Activated naive CD8-positive, alpha-beta T cell (primary cell): Measurements from ENCODE around the gene MSRB3.

Source experiments
- H3K27ac Mint-ChIP-seq: one replicate; pipeline ENCODE4 v1.8.0; 2021; ENCODE audit warnings: mixed read lengths
- H3K27me3 Mint-ChIP-seq: one replicate; pipeline ENCODE4 v1.8.0; 2021; ENCODE audit warnings: mixed read lengths
- H3K36me3 Mint-ChIP-seq: one replicate; pipeline ENCODE4 v1.8.0; 2021; ENCODE audit warnings: mixed read lengths
- H3K4me1 Mint-ChIP-seq: one replicate; pipeline ENCODE4 v1.8.0; 2021; ENCODE audit warnings: low read depth, mixed read lengths
- H3K4me3 Mint-ChIP-seq: one replicate; pipeline ENCODE4 v1.8.0; 2021; ENCODE audit warnings: mild to moderate bottlenecking, mixed read lengths
- H3K9me3 Mint-ChIP-seq: one replicate; pipeline ENCODE4 v1.8.0; 2021; ENCODE audit warnings: low read depth, mixed read lengths

The MSRB3 gene

DNA sequence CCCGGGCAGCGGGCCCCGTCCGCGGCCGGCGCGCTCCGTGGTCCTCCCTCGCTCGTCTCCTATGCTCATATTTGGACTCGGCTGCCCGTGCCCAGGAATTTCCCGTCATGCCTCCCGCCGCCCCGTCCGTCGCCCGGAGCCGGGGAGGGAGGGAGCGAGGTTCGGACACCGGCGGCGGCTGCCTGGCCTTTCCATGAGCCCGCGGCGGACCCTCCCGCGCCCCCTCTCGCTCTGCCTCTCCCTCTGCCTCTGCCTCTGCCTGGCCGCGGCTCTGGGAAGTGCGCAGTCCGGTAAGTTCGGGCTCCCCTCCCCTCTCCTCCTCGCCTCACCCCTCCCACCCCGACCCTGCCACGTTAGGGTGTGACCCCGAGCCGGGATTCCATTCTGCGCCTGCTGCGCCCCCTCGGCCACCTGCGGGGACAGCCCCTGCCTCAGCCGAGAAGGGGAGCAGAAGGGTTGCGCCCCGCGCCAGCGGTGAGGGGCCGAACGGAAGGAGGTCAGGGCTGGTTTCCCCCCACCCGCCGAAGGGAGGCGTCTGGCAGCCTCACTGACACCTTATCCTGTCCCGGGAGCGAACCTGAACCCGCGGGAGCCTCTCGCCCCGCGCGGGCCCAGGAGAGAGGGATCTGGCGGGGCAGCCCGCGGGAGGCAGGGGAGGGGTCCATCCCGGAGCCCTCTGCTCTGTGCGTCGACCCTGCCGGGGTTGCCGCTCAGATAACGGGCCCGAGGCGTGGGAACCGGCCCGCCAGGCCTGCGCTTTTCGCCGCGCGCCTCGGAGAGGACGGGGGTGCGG is at the start of gene MSRB3:
Gene MSRB3, plus strand, starts transcription at position 108 of the 793 bp plus-strand sequence. CDS start 29,897 bp downstream, outside the sequence.
- Mint-ChIP-seq H3K27me3 (peaks cover 43% of the 10 kb centered on the region), H3K4me1 (peaks cover 4% of the 10 kb centered on the region), H3K4me3 (peak within 1 kb of the TSS; percentile 79), H3K9me3 (no peaks in the 10 kb centered on the region), H3K36me3 (no peaks in the 10 kb centered on the region), H3K27ac (no peak within 1 kb of the TSS)

DNA sequence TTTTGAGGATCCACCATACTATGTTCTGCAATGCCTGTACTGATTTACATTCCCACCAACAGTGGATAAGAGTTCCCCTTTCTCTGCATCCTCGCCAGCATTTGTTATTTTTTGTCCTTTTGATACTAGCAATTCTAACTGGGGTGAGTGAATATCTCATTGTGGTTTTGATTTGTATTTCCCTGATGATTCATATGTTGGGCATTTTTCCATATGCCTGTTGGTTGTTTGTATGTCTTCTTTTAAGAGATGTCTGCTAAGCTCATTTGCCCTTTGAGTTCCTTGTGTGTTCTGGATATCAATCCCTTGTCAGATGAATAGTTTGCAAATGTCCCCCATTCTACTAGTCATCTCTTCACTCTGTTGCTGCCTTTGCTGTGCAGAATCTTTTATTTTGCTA is 49.0 kb upstream of the MSRB3 start:
- Mint-ChIP-seq H3K36me3 (peaks cover 38% of the 10 kb centered on the region), H3K4me1 (peaks cover 29% of the 10 kb centered on the region), H3K9me3 (peaks cover 5% of the 10 kb centered on the region), H3K27me3 (no peaks in the 10 kb centered on the region), H3K27ac (no peak overlapping the region), H3K4me3 (no peak overlapping the region)

DNA sequence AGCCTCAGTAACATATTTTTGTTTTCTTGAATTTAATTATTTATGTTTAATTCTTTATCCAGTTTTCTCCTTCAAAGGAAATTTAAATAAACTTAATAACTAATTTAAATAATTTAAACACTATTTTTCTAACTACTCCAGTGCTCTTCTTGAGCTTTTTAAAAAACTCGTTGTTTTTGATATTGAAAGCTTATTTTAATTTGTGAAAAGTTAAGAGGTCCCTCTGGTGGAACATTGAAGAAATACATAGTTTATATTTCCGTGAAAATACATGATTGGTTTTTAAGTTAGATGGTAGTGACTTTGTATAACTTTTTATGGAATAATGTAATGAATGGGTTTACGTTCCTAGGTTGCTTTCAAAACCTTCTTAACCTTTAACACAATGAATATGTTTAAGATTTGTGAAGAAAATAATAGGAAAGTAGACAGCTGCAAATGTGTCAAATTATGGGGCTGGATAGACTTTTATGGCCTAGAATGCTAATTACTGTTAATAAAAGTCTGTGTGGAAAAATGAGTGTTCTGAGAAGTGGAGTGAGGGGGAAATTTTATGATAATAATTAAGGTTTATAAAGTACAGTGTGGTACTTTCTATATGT is 45.9 kb upstream of the MSRB3 start:
- H3K27me3 Mint-ChIP-seq: no peaks in the 10 kb centered on the region
- H3K27ac Mint-ChIP-seq: no peak overlapping the region
- H3K36me3 Mint-ChIP-seq: peaks cover 20% of the 10 kb centered on the region
- H3K4me3 Mint-ChIP-seq: no peak overlapping the region
- peaks cover 10% of the 10 kb centered on the region for H3K4me1 Mint-ChIP-seq
- peaks cover 5% of the 10 kb centered on the region for H3K9me3 Mint-ChIP-seq

DNA sequence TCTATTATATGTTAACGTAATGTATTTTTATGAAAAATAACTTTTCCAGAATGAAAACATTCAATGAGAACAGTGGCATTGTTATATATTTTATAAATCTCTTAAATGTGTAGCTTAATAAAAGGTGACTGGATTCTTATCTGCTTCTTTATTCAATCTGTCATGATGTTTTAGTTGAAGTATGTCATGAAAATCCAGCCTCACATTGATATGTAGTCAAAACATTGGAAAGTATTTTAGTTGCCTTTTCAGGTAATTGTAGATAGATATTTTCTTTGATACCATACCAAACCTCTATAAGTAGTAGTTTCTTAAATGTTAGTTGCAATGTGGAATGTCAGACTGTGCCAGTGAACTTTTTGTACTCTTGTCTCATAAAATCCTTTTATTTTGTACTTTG is 41.3 kb upstream of the MSRB3 start:
- no peak overlapping the region for H3K4me3 Mint-ChIP-seq
- H3K27me3 Mint-ChIP-seq: no peaks in the 10 kb centered on the region
- H3K9me3 Mint-ChIP-seq: no peaks in the 10 kb centered on the region
- peaks cover 5% of the 10 kb centered on the region for H3K4me1 Mint-ChIP-seq
- no peaks in the 10 kb centered on the region for H3K36me3 Mint-ChIP-seq
- H3K27ac Mint-ChIP-seq: no peak overlapping the region

DNA sequence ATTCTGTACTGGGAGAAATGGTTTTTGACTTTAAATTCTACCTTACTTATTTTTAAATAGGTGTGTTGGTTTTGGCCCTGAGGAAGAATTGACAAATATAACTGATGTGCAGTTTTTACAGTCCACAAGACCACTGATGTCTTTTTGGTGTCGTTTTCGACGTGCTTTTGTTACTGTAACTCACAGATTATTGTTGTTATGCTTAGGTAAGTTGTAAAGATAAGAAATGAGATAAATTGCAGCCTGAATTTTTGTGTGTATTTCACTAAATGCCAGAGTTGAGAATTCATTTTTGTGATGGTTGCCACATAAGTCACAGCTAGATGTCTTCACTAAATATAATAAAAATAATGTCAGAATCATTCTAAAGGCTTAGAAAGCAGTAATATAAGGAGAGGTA is 39.9 kb upstream of the MSRB3 start:
- H3K36me3 Mint-ChIP-seq: peaks cover 3% of the 10 kb centered on the region
- no peak overlapping the region for H3K27ac Mint-ChIP-seq
- H3K4me3 Mint-ChIP-seq: no peak overlapping the region
- H3K4me1 Mint-ChIP-seq: no peaks in the 10 kb centered on the region
- H3K27me3 Mint-ChIP-seq: no peaks in the 10 kb centered on the region
- no peaks in the 10 kb centered on the region for H3K9me3 Mint-ChIP-seq

DNA sequence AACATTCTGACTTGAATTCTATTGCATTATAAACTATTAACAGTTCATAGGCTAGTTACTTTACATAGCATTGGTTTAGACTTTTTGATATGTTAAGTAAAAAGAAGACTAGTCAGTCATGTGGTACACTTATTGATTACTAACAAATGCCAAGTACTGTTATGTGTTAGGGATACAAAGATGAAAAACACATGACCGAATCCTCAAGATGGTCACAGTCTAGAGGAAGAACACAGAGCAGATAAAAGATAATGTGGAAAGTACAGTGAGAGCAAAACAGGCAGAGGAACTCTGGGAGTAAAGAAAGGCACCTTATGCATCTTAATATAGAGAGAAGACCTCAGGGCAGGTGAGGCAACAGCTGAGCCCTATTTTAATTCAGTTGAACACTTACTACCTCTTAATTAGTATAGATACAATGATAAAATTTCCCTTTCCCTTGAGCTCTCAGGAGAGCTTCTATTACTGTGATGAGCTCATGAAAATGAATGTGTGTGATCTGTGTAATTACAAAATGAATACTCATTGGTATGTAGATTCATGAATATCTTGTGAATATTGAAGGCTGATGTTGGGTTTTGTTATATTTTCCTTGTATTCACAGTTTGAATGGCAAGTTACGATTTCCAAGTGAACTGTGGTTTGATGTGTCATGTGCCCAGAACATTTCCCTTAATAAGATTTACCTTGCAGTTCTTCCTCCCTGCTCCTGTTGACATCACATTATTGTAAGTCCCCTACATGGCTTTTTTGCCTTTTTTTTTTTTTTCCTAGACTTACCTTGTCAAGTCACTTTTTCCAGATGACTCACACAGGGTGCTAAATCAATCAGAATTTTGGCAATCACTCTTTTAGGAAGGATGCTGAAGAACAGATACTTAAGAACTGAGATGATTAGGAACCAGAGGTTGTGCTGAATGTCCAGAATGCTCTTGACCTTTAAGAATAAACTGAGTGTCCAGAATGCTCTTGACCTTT is 29.5 kb upstream of the MSRB3 start:
- H3K9me3 Mint-ChIP-seq: no peaks in the 10 kb centered on the region
- H3K4me3 Mint-ChIP-seq: peak overlapping the region; percentile 20
- H3K36me3 Mint-ChIP-seq: peaks cover 18% of the 10 kb centered on the region
- peaks cover 17% of the 10 kb centered on the region for H3K4me1 Mint-ChIP-seq
- H3K27ac Mint-ChIP-seq: peak overlapping the region; percentile 80
- H3K27me3 Mint-ChIP-seq: no peaks in the 10 kb centered on the region

DNA sequence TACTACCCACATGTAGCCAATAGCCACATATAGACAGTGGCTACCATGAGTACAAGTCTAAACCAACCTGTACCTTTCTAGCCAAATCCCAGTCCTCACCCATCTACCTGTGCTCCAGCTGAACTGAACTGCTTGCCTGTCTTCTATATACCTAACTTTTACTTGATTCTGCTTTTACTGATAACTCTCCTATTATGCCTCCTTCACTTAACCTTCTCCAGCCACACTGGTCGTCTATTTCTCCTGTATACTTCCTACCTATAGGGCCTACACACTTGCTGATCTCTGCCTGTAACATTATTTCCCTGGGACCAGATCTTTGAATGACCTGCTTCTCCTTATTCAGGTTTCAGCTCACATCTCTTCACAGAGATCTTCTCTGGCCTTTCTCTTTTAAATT is 26.0 kb upstream of the MSRB3 start:
- H3K9me3 Mint-ChIP-seq: no peaks in the 10 kb centered on the region
- H3K27ac Mint-ChIP-seq: no peak overlapping the region
- H3K36me3 Mint-ChIP-seq: peaks cover 12% of the 10 kb centered on the region
- peaks cover 17% of the 10 kb centered on the region for H3K4me1 Mint-ChIP-seq
- no peaks in the 10 kb centered on the region for H3K27me3 Mint-ChIP-seq
- H3K4me3 Mint-ChIP-seq: no peak overlapping the region

DNA sequence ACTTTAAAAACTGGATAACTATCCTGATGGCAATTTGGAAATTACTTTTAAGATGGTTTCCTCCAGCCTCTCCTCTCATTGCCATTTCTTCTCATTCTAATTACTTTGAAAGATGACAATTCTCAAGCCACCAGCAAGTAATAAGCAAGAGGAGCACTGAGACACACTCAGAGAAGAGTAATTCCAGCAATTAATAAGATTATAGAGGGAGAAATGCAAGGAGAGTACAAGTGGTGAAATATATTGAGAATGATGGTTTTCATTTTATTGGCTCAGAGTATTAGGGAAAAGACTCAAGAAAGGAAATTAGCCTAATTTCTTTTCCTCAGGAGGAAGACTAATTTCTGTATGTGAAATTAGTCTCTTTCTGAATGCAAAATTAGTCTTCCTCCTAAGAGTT is 20.5 kb upstream of the MSRB3 start:
- Mint-ChIP-seq H3K36me3 (no peaks in the 10 kb centered on the region), H3K4me1 (no peaks in the 10 kb centered on the region), H3K27me3 (peaks cover 8% of the 10 kb centered on the region), H3K9me3 (no peaks in the 10 kb centered on the region), H3K27ac (no peak overlapping the region), H3K4me3 (no peak overlapping the region)

DNA sequence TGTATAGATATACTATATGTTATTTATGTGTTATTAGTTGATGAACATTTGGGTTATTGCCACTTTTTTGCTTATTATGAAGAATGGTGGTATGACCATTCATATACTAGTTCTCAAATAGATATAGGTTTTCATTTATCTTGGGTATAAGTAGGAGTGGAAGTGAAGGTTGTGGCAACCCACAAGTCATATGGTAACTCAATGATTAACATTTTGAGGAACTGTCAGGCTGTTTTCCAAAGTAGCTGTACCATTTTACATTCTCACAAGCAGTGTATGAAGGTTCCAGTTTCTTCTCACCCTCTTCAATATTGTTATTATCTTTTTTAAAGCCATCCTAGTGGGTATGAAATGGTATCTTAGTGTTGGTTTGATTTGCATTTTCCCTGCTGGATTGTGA is 19.0 kb upstream of the MSRB3 start:
- no peaks in the 10 kb centered on the region for H3K9me3 Mint-ChIP-seq
- H3K4me3 Mint-ChIP-seq: no peak overlapping the region
- H3K27me3 Mint-ChIP-seq: peaks cover 8% of the 10 kb centered on the region
- H3K4me1 Mint-ChIP-seq: no peaks in the 10 kb centered on the region
- H3K36me3 Mint-ChIP-seq: no peaks in the 10 kb centered on the region
- H3K27ac Mint-ChIP-seq: no peak overlapping the region

DNA sequence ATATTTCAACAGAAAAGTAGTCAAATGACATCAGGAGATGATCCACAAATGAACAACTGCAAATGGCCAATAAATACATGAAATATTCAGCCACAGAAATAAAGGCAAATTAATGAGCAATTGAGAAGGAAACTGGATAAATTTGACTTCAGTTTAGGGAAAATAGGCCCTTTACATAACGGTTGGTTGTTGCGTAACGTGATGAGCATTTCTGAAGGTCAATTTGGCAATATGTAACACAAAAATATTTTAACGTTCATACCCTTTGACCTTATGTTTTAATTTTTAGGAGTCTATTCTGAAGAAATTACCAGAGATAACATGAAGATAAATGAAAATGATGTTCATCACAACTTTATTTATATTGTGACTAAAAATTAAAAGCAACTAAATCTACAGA is 14.7 kb upstream of the MSRB3 start:
- peaks cover 16% of the 10 kb centered on the region for H3K27me3 Mint-ChIP-seq
- H3K9me3 Mint-ChIP-seq: no peaks in the 10 kb centered on the region
- H3K36me3 Mint-ChIP-seq: no peaks in the 10 kb centered on the region
- no peak overlapping the region for H3K27ac Mint-ChIP-seq
- no peaks in the 10 kb centered on the region for H3K4me1 Mint-ChIP-seq
- H3K4me3 Mint-ChIP-seq: no peak overlapping the region

DNA sequence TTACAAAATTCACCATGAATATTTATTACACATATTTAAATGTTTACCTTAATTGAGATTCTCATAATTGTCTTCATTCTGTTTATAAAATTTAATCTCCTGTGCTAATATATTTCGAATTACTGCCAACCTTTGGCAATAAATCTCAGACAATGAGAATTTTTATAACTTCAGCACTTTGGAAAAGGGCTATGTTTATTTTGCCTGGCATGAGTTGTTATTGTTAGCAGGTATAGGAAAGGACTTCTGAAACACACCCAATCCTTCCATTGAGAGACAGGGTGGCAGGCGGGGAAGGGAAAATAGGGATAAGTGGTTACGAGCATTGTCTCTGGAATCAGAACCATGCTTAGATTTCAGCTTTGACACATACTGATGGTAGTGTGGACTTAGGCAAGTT is 12.1 kb upstream of the MSRB3 start:
- Mint-ChIP-seq H3K4me1 (no peaks in the 10 kb centered on the region), H3K9me3 (no peaks in the 10 kb centered on the region), H3K27me3 (peaks cover 13% of the 10 kb centered on the region), H3K27ac (no peak overlapping the region), H3K4me3 (no peak overlapping the region), H3K36me3 (no peaks in the 10 kb centered on the region)

DNA sequence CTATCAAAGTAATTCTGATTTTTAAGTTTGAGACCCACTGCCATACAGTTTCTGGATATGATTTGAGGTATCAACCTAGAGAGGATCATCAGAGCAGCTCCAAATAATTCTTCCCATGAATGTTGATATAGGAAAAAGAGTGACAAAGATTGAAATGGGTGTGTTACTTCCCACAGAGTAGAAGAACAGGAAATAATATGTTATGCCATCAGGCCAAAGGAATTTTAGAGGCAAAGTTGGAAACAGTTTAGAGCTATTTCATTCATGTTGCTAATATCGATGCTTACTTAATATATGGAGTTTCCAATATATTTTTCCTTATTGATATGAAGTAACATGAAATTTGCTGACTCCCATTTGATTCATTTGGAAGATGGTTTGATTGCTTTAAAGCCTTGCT is 8.9 kb upstream of the MSRB3 start:
- Mint-ChIP-seq H3K27ac (no peak overlapping the region), H3K4me1 (no peaks in the 10 kb centered on the region), H3K36me3 (no peaks in the 10 kb centered on the region), H3K4me3 (no peak overlapping the region), H3K9me3 (no peaks in the 10 kb centered on the region), H3K27me3 (peaks cover 19% of the 10 kb centered on the region)

DNA sequence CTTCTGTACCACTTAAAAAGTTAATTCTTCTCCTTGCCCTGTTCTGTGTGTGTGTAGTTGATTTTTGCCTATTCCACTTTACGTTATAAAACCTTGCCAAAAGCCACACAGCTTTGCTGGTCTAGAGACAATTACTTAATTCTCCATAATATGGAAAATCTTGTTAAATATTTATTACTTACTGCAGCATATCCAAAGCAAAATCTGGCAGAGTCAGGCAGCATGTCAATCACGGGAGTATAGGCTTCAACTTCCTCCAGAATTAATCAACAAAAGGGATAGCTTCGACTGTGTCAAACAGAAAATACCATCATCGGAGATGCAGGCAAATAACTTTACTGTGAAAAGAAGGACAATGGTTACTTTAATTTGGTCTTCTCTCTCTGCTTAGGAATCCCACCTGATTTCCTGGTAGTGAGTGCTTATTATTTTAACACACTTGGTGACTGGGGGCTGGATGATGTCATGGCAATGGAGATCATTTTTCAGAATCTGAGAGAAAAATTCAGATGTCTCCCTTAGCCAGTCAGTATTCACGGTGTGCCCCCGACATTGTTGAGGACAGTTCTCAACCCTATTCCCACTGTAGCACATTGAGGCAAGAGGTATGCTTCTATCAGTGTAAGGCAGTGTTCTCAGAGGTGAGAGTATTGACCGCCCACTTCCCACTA is 3.7 kb upstream of the MSRB3 start:
- Mint-ChIP-seq H3K4me3 (no peak overlapping the region), H3K27me3 (peaks cover 23% of the 10 kb centered on the region), H3K9me3 (no peaks in the 10 kb centered on the region), H3K27ac (no peak overlapping the region), H3K4me1 (peaks cover 3% of the 10 kb centered on the region), H3K36me3 (no peaks in the 10 kb centered on the region)

DNA sequence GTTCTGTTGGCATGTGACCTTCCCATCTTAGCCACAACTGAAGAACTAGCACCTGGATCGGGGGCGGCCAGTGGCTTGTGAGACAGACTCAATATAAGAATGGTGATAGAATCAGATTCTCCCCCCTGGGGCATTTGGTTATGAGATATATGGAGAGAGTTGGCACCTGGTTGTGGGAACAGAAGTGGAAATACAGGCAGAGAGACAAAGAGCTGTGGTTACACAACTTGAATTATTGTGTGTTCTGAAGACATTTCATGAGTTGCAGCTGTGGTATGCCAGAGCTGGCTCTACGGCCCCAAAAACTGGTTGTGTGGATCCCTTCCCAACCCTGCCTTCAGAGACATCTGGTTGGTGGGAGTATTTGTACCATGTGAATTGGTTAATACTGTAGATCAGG is 2.9 kb upstream of the MSRB3 start:
- Mint-ChIP-seq H3K4me1 (peaks cover 4% of the 10 kb centered on the region), H3K27ac (no peak overlapping the region), H3K4me3 (no peak overlapping the region), H3K27me3 (peaks cover 30% of the 10 kb centered on the region), H3K9me3 (no peaks in the 10 kb centered on the region), H3K36me3 (no peaks in the 10 kb centered on the region)
